NCI-H510A (cell line): ENCODE measurements around the gene PLXNC1.

Experiments used
- DNase-seq: peaks from one replicate; lab custom pipeline; 2025; lab: John Stamatoyannopoulos, UW

PLXNC1 gene

DNA sequence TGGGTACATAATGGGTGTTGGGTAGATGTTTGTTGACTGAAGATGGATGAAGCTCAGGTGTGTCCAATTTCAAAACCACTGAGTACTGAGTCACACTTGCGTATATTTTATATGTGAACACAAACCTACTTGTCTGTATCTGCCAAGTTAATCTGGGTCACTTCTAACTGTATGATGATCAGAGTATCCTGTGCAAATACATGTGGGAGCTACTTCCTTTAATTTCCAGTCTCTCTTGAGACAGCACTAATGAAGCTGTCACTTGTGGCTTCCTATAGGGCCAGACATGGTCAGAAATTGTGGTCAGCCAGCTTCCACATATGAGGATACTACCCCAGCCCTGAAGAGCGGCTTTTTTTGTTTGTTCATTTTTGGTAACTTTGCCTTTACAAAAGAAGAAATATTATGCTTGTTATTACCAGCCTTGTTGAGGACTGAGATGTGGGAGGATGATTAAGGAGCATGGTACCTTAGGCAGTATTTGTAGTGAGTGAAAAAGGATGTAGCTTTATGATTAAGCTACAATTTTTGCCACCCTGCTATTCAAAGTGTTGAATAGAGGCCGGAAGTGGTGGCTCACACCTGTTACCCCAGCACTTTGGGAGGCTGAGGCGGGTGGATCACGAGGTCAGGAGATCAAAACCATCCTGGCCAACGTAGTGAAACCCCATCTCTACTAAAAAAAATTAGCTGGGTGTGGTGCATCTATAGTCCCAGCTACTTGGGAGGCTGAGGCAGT lies 32.4 kb downstream of the PLXNC1 start:
- DNase-seq: no peak

DNA sequence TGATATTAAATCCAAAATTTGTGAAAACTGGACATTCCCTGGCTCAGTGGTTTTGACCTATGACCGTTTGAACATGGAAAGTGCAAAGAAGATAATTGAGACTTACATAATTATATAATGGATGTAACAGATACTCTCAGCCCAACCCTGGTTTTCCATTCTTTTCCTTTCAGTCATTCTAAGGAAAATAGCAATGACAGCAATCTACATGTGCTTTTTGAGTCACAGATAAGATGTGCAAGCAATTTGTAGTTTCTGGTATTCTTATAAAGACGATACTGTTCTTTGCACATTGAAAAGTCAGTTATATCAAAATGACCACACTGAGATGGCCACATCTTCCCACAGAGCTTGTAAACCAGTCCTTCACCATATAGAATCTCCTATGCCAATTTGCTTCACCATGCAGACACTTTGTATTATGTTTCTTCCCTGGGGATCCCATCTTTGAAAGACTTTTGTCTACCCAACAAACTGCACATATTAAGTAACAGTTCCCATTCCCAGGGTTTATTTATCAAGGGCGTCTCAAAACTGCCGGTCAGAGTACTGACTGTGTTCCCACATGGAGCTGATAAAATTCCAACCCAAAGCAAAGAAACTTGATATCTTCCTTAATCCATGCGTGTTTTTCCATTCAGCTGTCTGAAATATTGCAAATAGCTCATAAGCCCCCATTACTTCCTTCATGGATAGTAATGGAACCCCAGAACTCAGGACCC lies 34.8 kb downstream of the PLXNC1 start:
- DNase-seq: no peak

DNA sequence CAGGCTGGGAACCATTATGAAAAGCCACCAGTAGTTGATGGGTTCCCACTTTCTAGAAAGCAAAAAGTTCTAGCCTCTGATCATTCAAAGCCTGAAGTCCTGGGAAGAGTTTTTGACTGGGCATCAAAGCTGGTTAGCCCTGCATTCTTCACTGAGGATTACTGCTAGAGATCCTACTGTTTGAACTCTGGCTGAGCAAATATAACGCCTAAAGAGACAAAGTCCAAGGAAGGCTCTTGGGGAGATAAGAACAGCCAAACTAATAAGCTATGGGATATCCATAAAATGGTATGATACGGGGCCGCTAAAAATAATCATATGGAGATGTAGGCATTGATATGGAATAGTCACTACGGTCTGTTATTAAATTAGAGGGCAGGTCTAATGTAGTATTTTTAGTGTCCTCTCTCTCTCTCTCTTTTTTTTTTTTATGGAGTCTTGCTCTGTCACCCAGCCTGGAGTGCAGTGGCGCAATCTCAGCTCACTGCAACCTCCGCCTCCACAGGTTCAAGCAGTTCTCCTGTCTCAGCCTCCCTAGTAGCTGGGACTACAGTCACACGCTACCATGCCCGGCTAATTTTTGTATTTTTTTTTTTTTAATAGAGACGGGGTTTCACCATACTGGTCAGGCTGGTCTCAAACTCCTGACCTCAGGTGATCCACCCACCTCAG lies 35.5 kb downstream of the PLXNC1 start:
- DNase-seq: no peak

DNA sequence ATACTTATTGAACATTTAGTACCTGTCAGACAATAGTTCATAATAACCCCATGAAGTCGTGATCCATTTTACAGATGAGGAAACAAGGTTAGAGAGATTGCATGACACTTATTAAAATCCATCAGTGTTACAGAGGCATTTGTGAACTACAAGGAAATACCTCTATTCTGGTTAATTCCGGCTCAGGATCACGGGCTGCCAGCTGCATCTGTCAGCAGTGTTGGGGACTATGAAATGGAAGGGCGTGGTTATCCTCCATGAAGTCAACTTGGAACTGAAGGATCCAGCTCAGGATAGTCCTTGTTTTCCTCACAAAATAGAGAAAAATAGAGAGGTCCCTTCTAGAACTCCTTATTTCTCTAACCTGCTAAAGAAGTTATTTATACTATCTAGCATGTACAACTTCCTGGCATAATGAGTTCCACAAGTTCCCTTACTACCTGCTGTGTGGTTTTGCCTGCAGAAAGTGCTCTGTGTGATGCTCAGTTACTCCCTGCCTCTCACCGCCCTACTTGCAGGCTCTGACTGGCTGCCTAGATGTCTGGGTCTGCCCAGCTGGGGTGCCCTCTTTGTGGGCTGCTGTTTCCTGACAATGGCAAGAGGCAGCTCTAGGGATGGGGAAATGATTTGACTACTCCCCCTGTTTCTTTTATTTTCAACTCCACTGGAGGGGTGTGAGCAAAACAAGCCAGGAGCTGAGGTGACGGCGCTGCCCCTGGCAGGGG lies 36.8 kb downstream of the PLXNC1 start:
- DNase-seq: no peak

DNA sequence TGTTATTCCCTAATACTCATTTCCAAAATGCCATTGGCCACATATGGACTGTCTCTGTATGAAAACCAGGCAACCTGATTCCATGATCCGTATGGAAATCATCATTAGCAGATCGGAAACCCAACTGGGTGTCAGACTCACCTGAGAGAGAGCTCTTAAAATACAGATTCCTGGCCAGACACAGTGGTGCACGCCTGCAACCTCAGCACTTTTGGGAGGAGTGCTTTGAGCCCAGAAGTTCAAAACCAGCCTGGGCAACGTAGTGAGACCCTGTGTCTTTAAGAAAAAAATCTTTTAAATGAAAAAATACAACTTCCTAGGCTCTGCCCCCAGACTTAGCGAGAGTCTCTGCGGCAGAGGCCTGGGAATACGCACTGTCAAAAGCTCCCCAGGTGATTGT lies 37.4 kb downstream of the PLXNC1 start:
- DNase-seq: no peak

DNA sequence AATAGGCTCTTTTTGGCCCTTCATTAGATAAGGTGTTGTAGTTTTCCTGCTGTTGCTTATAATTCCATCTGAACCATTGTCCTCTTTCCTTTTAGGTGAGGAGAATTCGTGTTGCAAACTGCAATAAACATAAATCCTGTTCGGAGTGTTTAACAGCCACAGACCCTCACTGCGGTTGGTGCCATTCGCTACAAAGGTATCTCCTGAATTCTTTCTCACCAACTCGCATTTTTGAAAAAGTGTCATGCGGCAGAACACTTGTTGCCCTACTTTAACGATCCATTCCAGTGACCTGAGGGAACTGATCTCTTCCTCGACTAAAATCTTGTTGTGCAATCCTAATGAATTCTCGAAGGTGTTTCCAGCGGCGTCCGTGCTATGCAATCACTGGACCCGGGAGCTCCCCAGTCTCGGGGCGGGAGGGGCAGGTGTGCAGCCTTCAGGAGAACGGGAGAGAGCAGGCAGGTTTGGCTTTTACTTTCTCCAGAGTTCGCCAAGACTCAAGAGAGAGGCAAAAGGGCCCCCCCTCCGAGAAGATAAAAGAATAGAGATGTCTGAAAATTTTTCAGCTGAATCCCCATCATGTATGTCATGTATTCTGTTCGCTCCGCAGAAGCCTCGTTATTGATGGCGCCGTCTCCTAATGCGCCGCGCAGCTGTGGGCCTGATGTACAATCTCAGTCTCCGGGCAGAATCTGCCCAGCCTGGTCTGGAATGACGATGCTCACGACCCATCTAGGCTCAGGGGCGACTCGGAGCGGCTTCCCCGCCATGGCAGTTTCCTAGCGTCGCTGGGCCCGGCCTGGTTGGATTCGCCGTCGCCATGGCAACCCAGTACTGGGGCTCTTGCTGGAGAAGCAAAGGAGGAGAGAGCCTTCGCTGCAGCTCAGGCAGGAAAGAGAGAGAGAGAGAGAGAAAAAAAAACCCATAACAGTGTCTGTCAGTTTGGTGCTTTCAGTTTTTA lies 38.2 kb downstream of the PLXNC1 start:
- no peak for DNase-seq

DNA sequence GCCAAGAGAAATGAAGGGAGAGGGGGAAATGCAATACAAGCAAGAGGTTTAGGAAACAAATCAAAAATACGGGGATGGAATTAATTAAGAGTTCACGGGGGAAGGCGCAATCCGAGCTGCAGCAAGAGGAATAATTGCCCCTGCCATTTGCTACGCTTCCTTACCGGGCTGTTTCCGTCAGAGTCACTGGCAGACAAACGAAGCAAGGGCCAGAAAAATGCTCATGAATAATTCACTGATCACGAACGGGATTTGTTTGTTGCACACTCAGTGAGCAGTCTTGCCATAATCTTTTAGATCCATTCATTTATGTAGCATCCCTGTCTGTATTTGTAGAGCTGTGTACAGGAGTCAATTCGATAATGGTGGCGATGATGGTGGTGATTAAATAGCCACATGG lies 39.0 kb downstream of the PLXNC1 start:
- DNase-seq: no peak

DNA sequence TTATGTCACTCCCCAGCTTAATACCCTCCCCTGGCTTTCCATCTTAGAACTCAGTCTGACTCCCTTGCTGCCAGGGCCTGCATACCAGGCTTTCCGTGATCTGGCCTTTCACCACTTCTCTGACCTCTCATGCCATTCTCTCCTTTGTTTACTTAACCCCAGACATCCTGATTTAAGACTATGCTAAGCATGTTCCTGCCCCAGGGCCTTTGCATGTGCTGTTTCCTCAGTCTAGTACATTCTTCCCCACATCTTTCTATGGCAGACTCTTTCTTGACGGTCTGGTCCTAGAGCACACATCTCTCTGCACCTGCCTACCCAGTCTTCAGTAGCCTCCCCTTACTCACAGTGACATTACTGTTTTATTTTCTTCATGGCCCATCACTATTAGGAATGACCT lies 42.2 kb downstream of the PLXNC1 start:
- no peak for DNase-seq

DNA sequence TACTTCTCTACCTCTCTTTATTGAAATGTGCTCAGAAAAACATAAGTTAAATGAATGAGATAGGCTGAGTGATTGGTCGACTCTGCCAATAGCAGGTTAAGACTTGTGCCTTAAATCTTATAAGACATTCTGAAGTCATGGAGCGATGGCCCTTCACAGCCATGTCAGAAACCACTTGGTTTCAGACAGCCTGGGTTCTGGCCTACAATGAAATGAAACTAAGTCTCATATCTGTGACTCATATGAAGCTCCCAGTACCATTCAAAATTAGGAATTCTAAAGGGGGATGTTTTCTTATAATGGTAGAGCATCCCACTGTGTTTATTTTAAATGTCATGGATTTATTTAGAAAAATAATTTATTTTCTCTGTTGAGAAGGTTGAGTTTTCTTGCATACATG lies 42.6 kb downstream of the PLXNC1 start:
- DNase-seq: no peak

DNA sequence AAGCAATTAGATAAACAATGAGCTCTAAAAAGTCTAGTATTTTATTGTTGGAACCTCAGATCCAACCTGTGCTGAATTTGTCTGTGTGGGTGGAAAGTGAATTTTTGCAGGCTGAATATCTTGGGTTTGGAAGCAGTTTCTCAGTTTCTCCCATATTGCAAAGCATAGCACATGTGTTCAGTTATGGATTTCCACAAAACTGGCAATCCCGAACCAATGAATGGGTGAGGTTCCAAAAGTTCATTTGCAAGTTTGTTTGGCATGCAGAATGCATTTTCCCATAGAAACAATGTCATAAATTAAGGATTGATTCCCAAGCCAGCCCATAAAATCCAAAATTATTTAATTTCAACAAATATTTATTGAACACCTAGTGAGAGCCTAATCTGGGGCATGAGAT lies 43.4 kb downstream of the PLXNC1 start:
- DNase-seq: no peak

DNA sequence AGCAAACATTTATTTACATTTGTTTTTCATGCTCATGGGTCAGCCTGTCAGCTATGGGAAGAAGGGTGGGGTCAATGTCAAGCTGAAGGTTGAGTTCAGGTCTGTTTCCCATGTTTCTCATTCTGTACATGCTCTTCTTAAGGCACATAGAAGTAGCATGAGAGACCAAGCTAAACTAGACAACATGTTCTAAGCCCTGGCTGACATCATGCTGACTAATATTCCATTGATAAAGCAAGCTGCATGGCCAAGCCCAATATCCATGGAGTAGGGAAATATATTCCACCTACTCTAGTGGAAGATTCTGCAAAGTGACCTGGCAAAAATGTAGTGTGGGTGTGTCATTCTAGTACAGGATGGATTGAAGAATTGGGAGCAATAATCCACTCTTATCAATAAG lies 44.1 kb downstream of the PLXNC1 start:
- DNase-seq: no peak

DNA sequence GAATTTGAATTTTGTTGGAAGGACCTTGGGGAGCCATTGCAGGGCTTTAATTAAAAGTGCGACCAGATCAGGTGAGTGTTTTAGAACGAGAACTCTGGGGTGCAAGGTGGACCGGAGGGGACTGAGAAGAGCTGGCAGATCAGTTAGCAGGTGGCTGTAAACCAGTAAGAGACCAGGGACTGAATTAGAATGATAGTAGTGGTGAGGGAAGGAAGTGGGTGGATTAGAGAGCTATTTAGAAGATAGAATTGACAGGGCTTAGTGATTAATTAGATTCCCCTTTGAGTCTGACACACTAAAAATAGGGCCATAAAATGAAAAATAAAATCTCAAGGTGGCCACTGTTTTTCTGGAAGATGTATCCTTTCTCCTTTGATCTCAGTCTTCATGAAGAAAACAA lies 44.8 kb downstream of the PLXNC1 start:
- no peak for DNase-seq

DNA sequence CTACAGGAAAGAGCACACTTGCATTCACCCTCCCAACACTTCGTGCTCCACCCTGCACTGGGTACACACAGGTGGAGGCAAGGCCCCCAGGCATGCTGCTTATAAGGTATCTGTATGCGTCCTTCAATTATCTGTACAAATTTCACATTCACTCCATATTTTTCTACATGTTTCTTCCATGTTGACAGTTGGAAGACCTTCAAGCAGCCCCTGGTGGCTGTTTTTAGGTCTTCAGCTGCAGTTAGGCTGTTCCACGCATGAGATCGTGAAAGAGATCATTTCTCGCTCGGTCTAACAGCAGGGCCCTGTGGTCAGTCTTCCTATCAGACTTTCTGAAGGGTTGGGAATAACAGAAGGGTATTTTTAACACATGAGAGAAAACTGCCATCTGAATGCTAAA lies 47.1 kb downstream of the PLXNC1 start:
- DNase-seq: no peak

DNA sequence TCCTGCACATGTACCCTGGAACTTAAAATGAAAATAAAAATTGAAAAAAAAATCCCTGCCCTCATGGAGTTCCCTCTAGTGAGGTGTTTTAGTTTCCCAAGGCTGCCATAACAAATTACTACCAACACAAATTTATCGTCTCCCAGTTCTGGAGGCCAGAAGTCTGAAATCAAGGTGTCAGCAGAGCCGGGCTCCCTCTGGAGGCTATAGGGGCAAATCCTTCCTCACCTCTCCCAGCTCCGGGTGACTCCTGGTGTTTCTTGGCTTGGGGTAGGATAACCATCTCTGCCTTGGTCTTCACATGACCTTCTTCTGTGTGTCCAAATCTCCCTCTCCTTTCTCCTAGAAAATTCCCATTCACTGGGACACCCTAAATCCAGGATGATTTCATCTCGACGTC lies 50.1 kb downstream of the PLXNC1 start:
- no peak for DNase-seq

DNA sequence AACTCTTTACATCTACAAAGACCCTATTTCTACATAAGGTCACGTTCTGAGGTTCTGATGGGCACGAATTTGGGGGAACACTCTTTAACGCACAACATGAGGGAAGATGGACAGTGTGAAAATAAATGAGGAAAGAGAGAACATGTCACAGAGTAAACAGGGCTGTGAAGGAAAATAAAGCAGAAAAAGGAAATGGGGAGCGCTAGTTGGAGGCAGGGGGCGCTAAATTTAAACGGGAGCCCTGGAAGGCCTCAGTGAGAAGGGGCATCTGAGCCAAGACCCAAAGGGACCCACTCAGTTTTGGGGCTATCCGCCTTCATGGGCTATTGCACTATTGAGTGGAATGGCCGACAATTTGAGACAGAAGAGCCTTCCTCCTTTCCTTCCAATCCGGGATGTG lies 50.5 kb downstream of the PLXNC1 start:
- no peak for DNase-seq

DNA sequence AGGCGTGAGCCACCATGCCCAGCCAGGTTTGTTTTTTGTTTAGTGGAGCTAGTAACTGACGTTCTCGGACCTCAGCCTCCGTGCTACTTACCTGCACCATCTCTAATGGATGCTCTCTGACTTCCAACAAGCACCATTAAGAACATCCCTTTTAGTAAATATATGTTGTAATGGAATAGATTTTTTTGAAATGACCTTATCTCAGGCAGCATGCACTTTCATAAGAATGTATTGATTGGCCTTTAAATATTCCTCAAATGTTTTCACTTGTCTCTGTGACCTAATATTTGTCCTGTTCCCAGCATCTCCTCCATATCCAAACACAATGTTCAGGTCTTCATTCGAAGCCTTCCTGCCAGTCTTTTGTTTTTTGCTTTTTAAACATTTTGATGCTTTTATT lies 51.7 kb downstream of the PLXNC1 start:
- DNase-seq: no peak

DNA sequence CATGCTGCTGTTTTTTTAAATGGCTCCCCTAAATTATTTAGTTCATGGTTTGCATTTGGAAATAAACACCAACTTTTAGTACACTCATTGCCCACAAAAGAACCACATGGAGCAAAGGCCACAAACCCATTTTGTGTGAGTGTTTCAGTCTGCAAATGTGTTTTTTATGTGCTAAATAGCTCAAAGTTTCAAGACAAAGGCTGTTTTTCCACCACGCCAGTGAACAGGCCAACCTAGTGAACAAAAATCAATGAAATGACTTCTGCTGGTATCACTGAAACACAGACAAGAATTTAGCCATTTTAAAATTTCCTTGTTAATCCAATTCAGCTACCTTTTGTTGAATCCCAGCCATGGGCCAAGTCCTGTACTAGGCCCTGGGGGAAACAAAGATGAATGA lies 52.3 kb downstream of the PLXNC1 start:
- no peak for DNase-seq

DNA sequence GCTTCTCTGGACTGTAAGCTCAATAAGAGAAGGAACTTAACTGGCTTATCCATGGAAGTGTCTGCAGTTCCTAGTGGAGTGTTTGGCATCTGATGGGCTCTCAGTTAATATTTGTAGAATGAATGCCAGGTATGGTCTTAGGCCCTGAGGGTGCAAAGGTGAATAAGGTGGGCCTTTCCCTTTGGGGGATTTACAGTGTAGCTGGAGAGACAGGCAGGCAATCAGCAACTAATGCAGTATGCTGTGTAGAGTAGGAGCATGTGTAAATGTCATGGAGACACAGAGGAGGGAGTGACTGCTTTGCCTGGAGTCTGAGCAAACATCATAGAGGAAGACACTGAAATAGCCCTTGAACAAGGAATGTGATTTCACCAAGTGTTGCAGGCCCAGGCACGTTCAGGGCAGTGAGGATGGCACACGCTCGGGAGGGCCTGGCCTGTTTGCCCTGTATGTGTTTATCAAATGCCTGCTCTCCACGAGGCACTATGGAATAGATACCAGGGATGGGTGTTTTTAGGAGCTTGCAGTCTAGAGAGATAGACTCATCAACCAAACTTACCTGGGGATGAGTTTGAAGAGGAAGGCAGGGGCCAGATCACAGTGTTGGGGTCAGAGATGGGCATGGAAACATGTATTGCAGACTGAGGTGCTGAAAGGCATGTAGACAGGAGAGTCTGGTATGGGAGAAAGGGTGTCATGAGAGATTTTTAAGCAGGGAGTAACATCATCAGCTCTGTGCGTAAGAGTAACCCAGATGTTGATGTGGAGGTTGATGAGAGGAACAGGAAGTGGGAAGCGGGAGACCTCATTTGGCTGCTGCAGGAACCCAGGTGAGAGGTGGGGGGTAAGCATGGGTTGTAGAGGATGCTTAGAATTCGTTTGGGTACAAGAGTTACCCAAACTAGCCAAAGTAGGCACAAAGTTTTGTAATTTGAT lies 54.1 kb downstream of the PLXNC1 start:
- DNase-seq: peak; percentile 81

DNA sequence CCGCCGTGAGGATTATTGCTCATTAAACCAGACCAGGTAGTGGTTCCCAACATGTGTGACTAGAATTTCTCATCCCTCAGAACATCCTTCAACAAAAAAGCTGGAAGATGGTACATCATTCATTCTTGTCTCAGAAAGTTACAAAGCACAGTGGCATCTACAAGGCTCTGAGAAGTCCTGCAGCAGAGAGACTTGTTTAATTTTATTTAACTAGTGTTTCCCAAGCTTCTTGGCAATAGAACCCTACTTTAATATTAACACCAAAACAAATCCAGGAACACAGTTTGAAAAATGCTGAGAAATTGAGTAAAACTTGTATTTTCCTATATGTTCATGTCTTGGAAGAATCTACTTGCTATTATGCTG lies 54.8 kb downstream of the PLXNC1 start:
- DNase-seq: no peak

DNA sequence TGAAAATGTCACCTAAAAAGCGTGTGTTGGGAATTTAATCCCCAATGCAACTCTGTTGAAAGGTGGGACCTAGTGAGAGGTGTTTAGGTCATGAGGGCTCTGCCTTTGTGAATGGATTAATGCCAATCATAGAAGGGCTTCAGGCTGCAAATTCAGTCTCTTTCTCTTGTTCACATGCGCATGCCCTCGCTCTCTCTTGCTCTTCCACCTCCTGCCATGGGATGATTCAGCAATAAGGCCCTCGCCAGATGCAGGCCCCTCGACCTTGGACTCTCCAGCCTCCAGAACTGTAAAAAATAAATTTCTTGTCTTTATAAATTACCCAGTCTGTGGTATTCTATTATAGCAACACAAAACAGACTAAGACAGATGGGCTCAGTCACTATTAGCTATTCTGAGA lies 55.4 kb downstream of the PLXNC1 start:
- no peak for DNase-seq
